HG03095 (cell line): ENCODE data around the gene SKAP1.

Experiments
- ATAC-seq: cut with Tn5 transposase; IDR thresholded peaks from one replicate; pipeline ENCODE4 v1.9.1; 2021; ENCODE audit warnings: moderate library complexity; ENCODE audit not compliant: unreplicated experiment

SKAP1 gene

GRCh38 chr17:48125829-48126531 is 304.0 kb downstream of the SKAP1 start:
- no peak for ATAC-seq

- no peak for ATAC-seq
Observed at GRCh38 chr17:48123776-48124388, 306.1 kb downstream of the SKAP1 start.

GRCh38 chr17:48123111-48123510 is 306.9 kb downstream of the SKAP1 start:
- ATAC-seq = no peak

GRCh38 chr17:48122665-48123045 is 307.4 kb downstream of the SKAP1 start:
- no peak for ATAC-seq

GRCh38 chr17:48121923-48122664 is 307.9 kb downstream of the SKAP1 start:
- ATAC-seq = no peak

- ATAC-seq = no peak
Observed at GRCh38 chr17:48113201-48113676, 316.8 kb downstream of the SKAP1 start.

GRCh38 chr17:48111937-48112241 is 318.1 kb downstream of the SKAP1 start:
- no peak for ATAC-seq

- no peak for ATAC-seq
Observed at GRCh38 chr17:48110761-48111160, 319.3 kb downstream of the SKAP1 start.

- ATAC-seq = peak; percentile 75
Observed at GRCh38 chr17:48107137-48108055, 322.6 kb downstream of the SKAP1 start, which contains the start of gene SNX11. SNX11 (plus strand) TSS chr17:48107766; CDS start chr17:48112044, 4,278 bp downstream.

- no peak for ATAC-seq
Observed at GRCh38 chr17:48106802-48107136, 323.2 kb downstream of the SKAP1 start.

GRCh38 chr17:48104440-48104839 is 325.6 kb downstream of the SKAP1 start:
- no peak for ATAC-seq

- ATAC-seq = no peak
Observed at GRCh38 chr17:48102798-48103715, 327.0 kb downstream of the SKAP1 start.

GRCh38 chr17:48102043-48102750 is 327.8 kb downstream of the SKAP1 start:
- no peak for ATAC-seq

GRCh38 chr17:48101012-48101720 is 328.8 kb downstream of the SKAP1 start, which contains the start of gene CBX1:
CBX1 (minus strand) TSS chr17:48101478; CDS start chr17:48077004, 24,474 bp downstream.
- ATAC-seq = peak; percentile 84

- no peak for ATAC-seq
Observed at GRCh38 chr17:48100591-48101011, 329.4 kb downstream of the SKAP1 start.

GRCh38 chr17:48100160-48100559 is 329.9 kb downstream of the SKAP1 start:
- ATAC-seq = no peak

- ATAC-seq = no peak
Observed at GRCh38 chr17:48095611-48096010, 334.4 kb downstream of the SKAP1 start.

- ATAC-seq = no peak
Observed at GRCh38 chr17:48093341-48094045, 336.5 kb downstream of the SKAP1 start.
